BE2C (cell line): Measurements from ENCODE around the gene PKNOX2.

Experiments used
- DNase-seq: peaks from one replicate; pipeline ENCODE4 v3.0.0-alpha.2; 2020
- H3K27me3 ChIP-seq: fragments of 250-450 bp; sonication (Bioruptor Pico); 2 replicates; pipeline ENCODE4 v1.5.1; 2020; ENCODE audit warnings: mild to moderate bottlenecking
- H3K36me3 ChIP-seq: fragments of 250-450 bp; sonication (Bioruptor Pico); 2 replicates; pipeline ENCODE4 v1.5.1; 2020; ENCODE audit warnings: mild to moderate bottlenecking
- H3K4me1 ChIP-seq: fragments of 250-450 bp; sonication (Bioruptor Pico); 2 replicates; pipeline ENCODE4 v1.5.1; 2020
- H3K4me3 ChIP-seq: 2 replicates; pipeline ENCODE4 v1.5.1; 2011; ENCODE audit warnings: low read depth, low read length
- H3K9me3 ChIP-seq: fragments of 250-450 bp; sonication (Bioruptor Pico); 2 replicates; pipeline ENCODE4 v1.5.1; 2020
- TF ChIP-seq, protein P1 (sequence below): IDR thresholded peaks from 2 replicates; pipeline ENCODE4 v1.5.1; 2012; ENCODE audit warnings: mild to moderate bottlenecking, low read depth, low read length

Gene PKNOX2

DNA sequence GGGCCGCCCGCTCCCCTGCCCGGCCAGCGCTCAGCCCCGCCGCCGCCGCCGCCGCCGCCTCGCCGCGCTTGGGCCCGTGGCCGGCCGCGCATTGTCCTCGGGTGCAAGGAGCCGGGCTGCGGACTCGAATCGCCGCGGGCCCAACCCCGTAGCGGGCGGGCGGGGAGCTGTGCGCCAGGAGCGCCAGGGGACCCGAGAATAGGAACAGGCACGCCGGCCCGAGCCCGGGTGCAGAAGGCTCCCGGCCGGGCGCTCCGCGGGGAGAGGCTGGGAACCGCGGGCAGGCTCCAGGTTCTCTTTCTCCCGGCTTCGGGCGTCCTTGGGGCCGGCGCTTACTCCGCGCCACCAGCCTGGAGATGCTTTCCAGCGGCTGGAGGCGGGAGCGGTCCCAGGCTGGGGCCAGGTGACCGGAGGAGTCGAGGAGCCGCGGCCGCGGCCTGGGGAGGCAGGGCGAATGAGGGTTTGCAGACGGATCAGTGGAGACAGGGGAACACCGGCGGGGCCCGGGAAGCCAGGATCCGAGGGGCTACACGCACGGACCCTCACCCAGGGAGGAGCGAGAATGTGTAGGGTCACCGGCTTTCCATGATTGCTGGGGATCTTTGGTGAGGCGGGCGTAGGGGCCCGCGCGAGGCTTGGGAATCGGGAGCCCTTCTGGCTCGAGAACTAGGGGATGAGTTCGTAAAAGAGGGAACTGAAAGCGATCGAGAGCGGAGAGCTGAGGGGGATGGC, 726 bp downstream of the PKNOX2 start:
- no peaks in the 10 kb centered on the region for H3K36me3 ChIP-seq
- TF ChIP-seq, protein P1, sequence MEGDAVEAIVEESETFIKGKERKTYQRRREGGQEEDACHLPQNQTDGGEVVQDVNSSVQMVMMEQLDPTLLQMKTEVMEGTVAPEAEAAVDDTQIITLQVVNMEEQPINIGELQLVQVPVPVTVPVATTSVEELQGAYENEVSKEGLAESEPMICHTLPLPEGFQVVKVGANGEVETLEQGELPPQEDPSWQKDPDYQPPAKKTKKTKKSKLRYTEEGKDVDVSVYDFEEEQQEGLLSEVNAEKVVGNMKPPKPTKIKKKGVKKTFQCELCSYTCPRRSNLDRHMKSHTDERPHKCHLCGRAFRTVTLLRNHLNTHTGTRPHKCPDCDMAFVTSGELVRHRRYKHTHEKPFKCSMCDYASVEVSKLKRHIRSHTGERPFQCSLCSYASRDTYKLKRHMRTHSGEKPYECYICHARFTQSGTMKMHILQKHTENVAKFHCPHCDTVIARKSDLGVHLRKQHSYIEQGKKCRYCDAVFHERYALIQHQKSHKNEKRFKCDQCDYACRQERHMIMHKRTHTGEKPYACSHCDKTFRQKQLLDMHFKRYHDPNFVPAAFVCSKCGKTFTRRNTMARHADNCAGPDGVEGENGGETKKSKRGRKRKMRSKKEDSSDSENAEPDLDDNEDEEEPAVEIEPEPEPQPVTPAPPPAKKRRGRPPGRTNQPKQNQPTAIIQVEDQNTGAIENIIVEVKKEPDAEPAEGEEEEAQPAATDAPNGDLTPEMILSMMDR, result no peak
- no peaks in the 10 kb centered on the region for H3K9me3 ChIP-seq
- peak overlapping the region; percentile 37 for H3K4me3 ChIP-seq
- DNase-seq, result peak; percentile 25
- H3K27me3 ChIP-seq, result peaks cover 54% of the 10 kb centered on the region
- H3K4me1 ChIP-seq, result no peaks in the 10 kb centered on the region

DNA sequence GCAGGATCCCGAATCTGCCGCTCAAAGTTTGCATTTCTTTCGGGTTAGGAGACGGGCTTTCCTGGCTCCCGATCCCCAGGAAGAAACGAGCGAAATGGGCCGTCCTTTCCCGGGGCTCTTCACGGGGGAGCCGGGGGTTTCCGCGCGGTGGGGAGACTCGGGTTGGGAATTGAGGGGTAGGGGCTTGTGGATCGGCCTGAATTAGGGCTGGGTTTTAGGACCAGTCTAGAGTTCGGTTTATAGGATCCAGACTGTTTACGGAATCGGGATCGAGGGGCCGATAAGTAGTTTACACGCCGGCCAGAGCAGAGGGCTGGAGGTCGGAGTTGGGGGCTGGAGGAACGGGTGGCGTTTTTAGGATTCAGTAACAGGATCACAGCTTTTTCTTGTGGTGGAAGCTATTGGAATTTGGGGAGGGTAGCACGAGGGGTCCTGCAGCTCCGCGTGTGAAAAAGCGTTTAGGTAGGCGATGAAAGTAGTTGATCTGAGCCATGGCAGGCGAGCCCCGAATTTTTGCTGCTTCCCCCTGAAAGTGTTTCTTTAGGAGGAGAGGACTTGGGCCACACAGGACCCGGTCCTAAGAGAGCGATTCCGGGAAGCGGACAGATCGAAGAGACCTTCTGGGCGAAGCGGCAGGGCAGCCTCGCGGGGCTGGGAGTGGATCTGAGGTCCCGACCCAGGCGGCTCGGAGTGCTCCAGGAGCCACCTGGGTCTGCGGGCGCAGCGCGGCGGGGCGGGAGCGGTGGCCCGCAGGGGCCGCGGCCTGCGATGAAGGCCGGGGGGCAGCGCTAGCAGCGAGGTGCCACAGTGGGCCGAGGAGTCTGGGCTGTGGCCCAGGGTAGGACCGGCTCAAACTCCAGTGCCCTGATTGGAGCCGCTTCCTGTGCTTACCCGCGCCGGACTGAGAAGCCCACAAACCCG, 1.6 kb downstream of the PKNOX2 start:
- Histone ChIP-seq H3K9me3 (no peaks in the 10 kb centered on the region), H3K4me3 (peak overlapping the region; percentile 37; the same call in 1 of the 2 replicates), H3K36me3 (no peaks in the 10 kb centered on the region), H3K27me3 (peaks cover 54% of the 10 kb centered on the region), H3K4me1 (no peaks in the 10 kb centered on the region)
- DNase-seq, result no peak
- TF ChIP-seq, protein P1, result no peak

DNA sequence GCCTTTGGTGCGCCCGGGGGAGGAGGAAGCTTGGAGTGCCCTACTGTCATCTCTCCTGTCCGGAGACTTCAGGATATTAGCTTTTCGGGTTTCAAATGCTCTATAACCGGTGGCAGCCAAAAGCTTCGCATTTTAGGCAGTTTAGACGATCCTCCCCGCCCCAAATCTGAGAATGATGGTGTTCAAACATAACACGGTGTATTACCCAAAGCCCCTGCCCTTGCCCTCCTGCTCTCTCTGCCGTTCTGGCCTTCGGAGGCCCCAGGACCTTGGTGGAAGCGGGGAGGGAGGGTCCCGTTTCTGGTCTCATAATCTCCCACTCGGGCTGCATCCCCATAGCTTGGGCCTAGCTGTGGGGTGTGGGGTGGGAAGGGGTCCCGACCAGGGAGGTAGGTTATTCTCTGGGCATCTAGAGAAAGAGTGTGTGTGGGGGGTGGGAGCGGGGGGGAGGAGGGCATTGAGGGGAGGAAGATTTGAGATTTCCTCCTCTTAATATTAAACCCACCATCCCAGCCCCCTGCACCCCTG, 2.3 kb downstream of the PKNOX2 start:
- no peaks in the 10 kb centered on the region for H3K36me3 ChIP-seq
- H3K27me3 ChIP-seq, result peaks cover 54% of the 10 kb centered on the region
- H3K4me3 ChIP-seq, result no peak overlapping the region
- H3K9me3 ChIP-seq, result no peaks in the 10 kb centered on the region
- H3K4me1 ChIP-seq, result no peaks in the 10 kb centered on the region
- no peak for DNase-seq
- TF ChIP-seq, protein P1, result no peak

DNA sequence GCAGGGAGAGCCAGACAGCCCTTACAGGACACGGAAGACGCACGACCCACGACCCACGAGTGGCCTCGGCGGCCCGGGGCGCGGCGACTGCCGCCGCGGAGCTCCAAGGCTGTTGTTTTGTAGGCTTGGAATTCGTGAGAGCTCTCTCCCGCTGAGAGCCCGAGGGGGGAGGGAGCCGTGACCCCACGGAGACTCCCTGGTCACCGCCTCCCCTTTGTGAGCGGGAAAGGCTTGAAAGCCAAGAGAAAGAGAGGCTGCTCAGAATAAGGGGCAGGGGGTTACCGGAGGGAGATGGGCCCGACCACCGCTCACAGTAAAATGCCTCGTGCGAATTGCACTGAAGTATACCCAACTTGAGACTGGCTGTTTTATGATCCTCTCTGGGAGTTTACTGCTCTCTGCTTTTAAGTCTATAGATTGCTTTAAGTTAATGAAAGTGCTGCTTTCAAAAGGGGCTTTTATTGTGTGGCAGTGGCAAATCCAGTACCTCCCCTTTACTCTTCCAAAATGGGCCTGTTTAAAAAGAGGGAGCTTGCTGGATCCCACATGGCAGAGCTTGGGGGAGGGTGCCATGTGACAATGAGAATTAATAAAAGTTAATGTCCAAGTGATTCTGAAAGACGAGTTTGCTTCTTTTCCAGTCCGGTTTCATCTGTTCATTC, 2.9 kb downstream of the PKNOX2 start:
- H3K4me3 ChIP-seq, result no peak overlapping the region
- no peaks in the 10 kb centered on the region for H3K36me3 ChIP-seq
- TF ChIP-seq, protein P1, result no peak
- H3K27me3 ChIP-seq, result peaks cover 54% of the 10 kb centered on the region
- no peak for DNase-seq
- H3K4me1 ChIP-seq, result no peaks in the 10 kb centered on the region
- H3K9me3 ChIP-seq, result no peaks in the 10 kb centered on the region

DNA sequence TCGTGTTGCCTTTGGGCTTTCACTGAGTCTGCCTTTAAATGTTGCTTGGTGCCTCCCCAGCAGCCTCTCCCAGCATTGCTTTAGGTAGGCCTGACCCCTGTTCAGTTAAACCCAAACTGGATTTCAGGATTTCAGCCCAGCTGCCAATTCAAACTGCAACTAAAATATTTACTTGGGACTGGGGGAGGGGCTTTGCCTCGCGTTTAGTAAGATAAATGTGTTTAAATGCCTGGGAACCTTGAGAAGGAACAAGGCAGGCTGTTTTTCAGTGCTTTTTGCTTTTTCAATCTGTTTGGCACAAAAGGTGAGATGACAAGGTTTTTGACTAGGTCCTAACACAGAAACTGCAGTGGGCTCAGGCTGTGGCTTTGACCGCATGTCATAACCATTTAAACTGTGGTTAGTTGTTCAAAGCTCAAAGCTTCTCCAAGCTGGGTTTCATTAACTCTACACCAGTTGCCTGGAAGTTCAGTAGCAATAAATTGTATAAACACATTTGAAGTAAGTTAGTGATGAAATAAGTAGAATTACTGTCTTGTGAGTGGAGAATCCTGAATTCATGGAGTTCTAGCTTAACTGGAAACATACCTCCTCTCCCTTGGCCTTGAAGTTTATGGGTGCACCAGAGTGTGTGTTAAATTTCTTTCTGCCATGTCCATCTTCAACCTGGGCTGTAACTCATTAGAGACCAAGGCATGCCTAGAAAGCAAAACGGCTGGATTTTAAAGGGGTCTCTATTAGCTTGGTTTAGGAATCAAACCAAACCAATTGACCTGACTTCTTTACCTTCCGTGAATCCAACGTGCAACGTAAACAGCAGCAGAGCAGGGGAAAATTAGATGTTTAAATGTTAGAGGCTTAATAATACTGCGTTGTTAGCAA, 3.6 kb downstream of the PKNOX2 start:
- no peaks in the 10 kb centered on the region for H3K9me3 ChIP-seq
- TF ChIP-seq, protein P1, result no peak
- H3K4me1 ChIP-seq, result no peaks in the 10 kb centered on the region
- peaks cover 56% of the 10 kb centered on the region for H3K27me3 ChIP-seq
- H3K4me3 ChIP-seq, result no peak overlapping the region
- no peaks in the 10 kb centered on the region for H3K36me3 ChIP-seq
- DNase-seq, result no peak
